ENCODE measurements around the gene PABPN1.
"Not testable (repeated sequence)": the region's sequence is repeated elsewhere in the genome, so short reads cannot be mapped to it uniquely, and the experiment has no call there.

PABPN1 gene

DNA sequence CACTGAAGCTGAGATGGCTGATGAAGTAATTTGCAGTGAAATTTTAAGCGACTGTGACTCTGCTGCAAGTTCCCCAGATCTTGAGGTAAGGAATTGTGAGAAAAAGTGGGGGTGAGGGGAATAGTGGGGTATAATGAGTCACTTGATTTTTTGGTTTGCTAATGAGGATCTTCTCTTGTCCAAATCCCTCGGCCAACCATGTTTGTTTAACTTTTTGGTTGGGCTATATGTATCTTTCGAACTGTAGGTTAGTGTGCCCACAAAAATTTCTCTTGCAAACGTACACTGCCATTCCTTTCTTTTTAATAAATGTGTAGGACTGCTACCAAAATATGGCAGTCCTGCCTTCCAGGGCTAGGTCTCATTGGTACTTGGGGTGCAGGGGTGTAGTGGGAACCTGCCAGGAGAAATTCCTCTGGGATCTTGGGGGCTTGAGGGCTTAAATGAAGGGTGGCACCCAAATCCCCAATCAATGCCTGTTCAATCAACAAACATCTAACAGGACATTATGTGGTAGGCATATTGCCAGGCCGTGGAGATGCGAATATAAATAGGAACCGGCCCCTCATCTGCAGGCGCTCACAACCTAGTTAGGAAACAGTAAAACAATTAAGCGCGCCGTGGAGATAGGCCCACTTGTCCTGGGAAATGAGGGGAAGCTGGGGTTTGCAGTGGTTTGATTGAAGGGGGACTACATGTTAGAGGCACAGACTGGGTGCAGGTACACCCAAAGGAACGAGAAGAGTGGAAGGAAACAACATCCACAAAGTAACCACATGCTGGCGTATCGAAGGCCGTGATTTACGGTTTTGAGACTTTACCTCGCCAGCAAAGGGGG lies 1.3 kb upstream of the PABPN1 start:
- TF ChIP-seq CTCF (conservative IDR thresholded peaks at IDR 0.05), result no peak
- peak overlapping the region; percentile 94 for H3K27ac ChIP-seq

- TF ChIP-seq CTCF (conservative IDR thresholded peaks at IDR 0.05), result no peak
Measured at GRCh38 chr14:23321572-23322547, 603 bp downstream of the PABPN1 start.

GRCh38 chr14:23322568-23323517 lies 1.6 kb downstream of the PABPN1 start:
- no peak for TF ChIP-seq CTCF (conservative IDR thresholded peaks at IDR 0.05)
- peak overlapping the region; percentile 94 for H3K27ac ChIP-seq

More at GRCh38 chr14:23321572-23322547, 603 bp downstream of the PABPN1 start:
- peak overlapping the region; percentile 94 for H3K27ac ChIP-seq

GRCh38 chr14:23323838-23324454 lies 2.7 kb downstream of the PABPN1 start:
- TF ChIP-seq CTCF (conservative IDR thresholded peaks at IDR 0.05), result no peak
- H3K27ac ChIP-seq, result 0 out of 2 replicates have a peak overlapping the region, but pooled peaks have one; percentile 94

GRCh38 chr14:23324455-23324846 lies 3.2 kb downstream of the PABPN1 start:
- no peak for TF ChIP-seq CTCF (conservative IDR thresholded peaks at IDR 0.05)

GRCh38 chr14:23324993-23325392 lies 3.7 kb downstream of the PABPN1 start:
- H3K27ac ChIP-seq, result no peak overlapping the region
- TF ChIP-seq CTCF (conservative IDR thresholded peaks at IDR 0.05), result no peak

More at GRCh38 chr14:23324455-23324846, 3.2 kb downstream of the PABPN1 start:
- no peak overlapping the region for H3K27ac ChIP-seq

DNA sequence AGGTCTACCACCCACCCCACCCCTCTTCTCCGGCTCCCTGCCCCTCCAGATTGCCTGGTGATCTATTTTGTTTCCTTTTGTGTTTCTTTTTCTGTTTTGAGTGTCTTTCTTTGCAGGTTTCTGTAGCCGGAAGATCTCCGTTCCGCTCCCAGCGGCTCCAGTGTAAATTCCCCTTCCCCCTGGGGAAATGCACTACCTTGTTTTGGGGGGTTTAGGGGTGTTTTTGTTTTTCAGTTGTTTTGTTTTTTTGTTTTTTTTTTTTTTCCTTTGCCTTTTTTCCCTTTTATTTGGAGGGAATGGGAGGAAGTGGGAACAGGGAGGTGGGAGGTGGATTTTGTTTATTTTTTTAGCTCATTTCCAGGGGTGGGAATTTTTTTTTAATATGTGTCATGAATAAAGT lies 4.5 kb downstream of the PABPN1 start:
- not testable (repeated sequence) for H3K27ac ChIP-seq
